Mesodermal cell (in vitro differentiated cells): ENCODE measurements around the gene KIF25.

Experiments
- H3K27ac ChIP-seq: 2 replicates; pipeline ENCODE4 v1.7.0; 2013; ENCODE audit warnings: mild to moderate bottlenecking, low read depth, low read length, moderate library complexity; ENCODE audit not compliant: severe bottlenecking
- H3K36me3 ChIP-seq: 2 replicates; pipeline ENCODE4 v1.7.1; 2013; ENCODE audit warnings: mild to moderate bottlenecking, low read length, moderate library complexity; ENCODE audit not compliant: control insufficient read depth, insufficient read depth
- H3K4me1 ChIP-seq: one replicate; pipeline ENCODE4 v1.7.1; 2013; ENCODE audit warnings: mild to moderate bottlenecking, low read length; ENCODE audit not compliant: insufficient read depth, control insufficient read depth, poor library complexity, severe bottlenecking
- H3K4me3 ChIP-seq: 2 replicates; pipeline ENCODE4 v1.7.0; 2013; ENCODE audit warnings: low read length, control low read depth, mild to moderate bottlenecking; ENCODE audit not compliant: insufficient read depth, poor library complexity, severe bottlenecking; ENCODE audit errors: extremely low read depth
- H3K9me3 ChIP-seq: 2 replicates; pipeline ENCODE4 v1.7.1; 2013; ENCODE audit warnings: mild to moderate bottlenecking, low read length, moderate library complexity; ENCODE audit not compliant: control insufficient read depth
- WGBS, 2 experiments: methylation state at CpG; one replicate each; pipeline ENCODE4 v1.1.5; 2013; ENCODE audit warnings: missing lambda C conversion rate in 2 of 2; ENCODE audit not compliant: insufficient coverage in 2 of 2; 5-methylcytosine and 5-hydroxymethylcytosine counted together

Gene KIF25

DNA sequence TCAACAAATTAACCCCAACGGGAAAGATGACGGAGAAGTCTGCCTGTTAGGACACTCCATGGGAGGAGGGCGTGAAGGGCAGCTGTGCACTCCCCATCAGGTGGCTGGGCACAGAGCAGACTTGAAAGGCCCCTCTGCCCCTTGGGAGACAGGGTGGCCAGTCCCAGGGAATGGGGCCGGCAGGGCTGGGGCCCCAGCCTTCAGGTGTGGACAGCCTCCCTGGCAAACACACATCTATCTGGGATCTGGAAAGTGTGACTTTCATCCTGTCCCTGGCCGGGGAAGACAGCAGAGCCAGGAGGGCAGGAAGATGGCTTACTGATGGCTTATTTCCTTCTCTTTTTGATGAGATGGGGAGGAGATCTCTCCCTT lies 86.0 kb downstream of the KIF25 start:
- H3K4me3 ChIP-seq, result no peak overlapping the region
- WGBS, 2 experiments, result 77 to 89% methylated on average over 3 to 4 of the region's 5 CpGs
- H3K27ac ChIP-seq, result no peak overlapping the region
- H3K9me3 ChIP-seq, result no peaks in the 10 kb centered on the region
- no peaks in the 10 kb centered on the region for H3K36me3 ChIP-seq
- peaks cover 6% of the 10 kb centered on the region for H3K4me1 ChIP-seq

- H3K27ac ChIP-seq, result no peak overlapping the region
- peaks cover 15% of the 10 kb centered on the region for H3K4me1 ChIP-seq
- WGBS, 2 experiments, result 75 to 87% methylated on average over 15 to 17 of the region's 19 CpGs
- no peak overlapping the region for H3K4me3 ChIP-seq
- H3K9me3 ChIP-seq, result no peaks in the 10 kb centered on the region
- H3K36me3 ChIP-seq, result no peaks in the 10 kb centered on the region
These were observed 87.1 kb downstream of the KIF25 start for GRCh38 chr6:168084465-168085160.

- no peak overlapping the region for H3K4me3 ChIP-seq
- H3K9me3 ChIP-seq, result no peaks in the 10 kb centered on the region
- H3K27ac ChIP-seq, result no peak overlapping the region
- no peaks in the 10 kb centered on the region for H3K36me3 ChIP-seq
- peaks cover 15% of the 10 kb centered on the region for H3K4me1 ChIP-seq
- WGBS, 2 experiments, result 95 to 97% methylated on average over 8 to 10 of the region's 10 CpGs
These were observed 88.6 kb downstream of the KIF25 start for GRCh38 chr6:168086066-168086465.

DNA sequence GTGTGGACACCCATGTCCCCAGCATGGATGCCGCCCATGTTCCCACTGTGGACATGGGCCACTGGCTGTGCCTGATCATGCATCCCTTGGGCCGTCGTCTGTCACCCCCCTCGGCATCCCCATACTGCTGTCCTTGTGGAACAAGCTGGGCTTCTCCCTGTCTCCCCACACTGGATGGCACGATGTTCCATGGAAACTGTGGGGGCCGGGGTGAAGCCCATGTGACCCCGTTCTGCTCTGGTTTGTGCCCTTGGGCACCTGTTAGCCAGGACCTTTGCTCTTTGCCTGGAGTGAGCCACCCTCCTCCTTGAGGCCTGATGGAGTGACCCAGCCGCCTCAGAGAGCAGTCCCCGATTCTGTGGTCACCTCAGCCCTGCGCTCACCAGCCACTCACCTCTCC lies 89.1 kb downstream of the KIF25 start:
- no peak overlapping the region for H3K27ac ChIP-seq
- 94 to 95% methylated on average over 9 to 10 of the region's 10 CpGs for WGBS, 2 experiments
- H3K9me3 ChIP-seq, result no peaks in the 10 kb centered on the region
- no peaks in the 10 kb centered on the region for H3K36me3 ChIP-seq
- H3K4me3 ChIP-seq, result no peak overlapping the region
- peaks cover 15% of the 10 kb centered on the region for H3K4me1 ChIP-seq

DNA sequence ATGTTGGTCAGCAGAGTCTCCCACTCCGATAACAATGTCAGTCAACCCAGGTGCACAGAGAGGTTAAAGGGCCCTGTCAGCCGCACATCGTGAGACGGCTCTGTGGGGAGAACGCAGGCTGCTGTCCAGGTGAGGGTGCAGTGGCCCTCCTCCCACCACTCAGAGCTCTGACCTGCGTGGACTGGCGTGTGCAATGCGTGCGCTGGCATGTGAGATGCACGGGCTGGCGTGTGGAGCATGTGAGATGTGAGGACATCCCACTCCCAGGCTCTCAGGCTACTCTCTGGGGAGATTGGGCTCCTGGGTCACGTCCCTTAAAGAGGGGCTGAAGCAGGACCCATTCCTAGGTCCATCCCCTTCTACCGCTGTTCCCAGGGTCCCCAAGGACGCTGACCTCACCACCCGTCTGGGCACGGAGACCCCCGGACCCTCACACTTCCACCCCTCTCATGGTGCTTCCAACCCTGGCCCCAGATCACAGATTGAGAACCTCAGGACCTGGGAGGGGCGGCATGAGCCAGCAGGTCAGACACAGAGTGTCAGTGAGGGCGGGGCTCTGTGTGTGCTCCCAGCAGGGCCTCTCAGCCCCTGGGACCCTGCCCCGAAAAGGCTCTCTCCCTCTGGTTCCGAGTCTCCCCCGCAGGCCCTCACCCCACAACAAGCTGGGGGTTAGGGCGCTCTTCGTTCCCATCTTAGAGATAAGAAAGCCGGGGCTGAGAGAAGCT lies 90.1 kb downstream of the KIF25 start:
- H3K27ac ChIP-seq, result peak overlapping the region; percentile 25
- peaks cover 15% of the 10 kb centered on the region for H3K4me1 ChIP-seq
- no peaks in the 10 kb centered on the region for H3K9me3 ChIP-seq
- H3K4me3 ChIP-seq, result no peak overlapping the region
- WGBS, 2 experiments, result 90 to 93% methylated on average over 18 of the region's 25 CpGs
- H3K36me3 ChIP-seq, result no peaks in the 10 kb centered on the region

GRCh38 chr6:168088161-168089053 lies 90.9 kb downstream of the KIF25 start:
- Histone ChIP-seq H3K9me3 (no peaks in the 10 kb centered on the region), H3K4me3 (no peak overlapping the region), H3K27ac (peak overlapping the region; percentile 25), H3K4me1 (peaks cover 15% of the 10 kb centered on the region), H3K36me3 (no peaks in the 10 kb centered on the region)
- WGBS, 2 experiments, result 33 to 49% methylated on average over 13 to 15 of the region's 20 CpGs

DNA sequence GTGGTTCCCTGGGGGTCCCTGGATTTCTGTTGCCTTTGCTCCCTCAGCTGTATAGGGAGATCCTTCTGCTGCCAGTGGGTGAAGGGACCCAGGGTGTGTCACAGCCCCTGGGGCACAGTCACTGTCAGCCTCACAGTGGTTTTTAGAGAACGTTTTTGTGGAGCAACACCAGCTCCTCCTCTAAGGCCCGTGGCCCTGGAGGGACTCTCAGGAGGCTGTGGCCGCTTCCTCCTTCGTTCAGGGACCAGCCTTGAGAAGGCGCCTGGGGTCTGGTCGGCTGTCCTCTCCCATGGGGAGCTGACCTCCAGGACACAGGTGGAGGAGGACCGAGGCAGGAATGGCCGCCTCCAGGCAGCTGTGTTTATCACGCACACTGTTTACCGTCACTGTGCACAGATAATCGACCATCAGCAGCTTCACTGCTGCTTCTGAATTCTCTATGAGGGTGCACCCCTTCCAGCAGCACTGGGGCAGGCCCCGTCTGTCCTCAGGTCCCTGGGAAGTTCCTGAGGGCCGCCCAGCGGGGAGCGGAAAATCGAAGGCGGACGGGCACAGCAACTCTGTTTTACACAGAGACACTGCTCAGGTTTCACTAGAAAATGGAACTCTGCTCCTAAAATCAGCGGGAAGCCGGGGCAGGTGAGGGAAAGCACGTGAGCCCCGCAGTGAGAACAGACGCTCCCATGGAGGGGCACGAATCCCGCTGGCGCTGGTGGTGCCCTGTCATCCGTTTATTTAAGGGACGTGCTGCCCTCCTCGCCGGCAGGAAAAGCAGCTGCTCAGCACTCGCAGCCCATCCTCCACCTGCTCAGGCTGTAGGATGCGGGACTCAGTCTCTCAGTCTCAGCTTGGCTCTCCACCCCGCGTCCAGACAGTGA lies 92.0 kb downstream of the KIF25 start:
- no peak overlapping the region for H3K27ac ChIP-seq
- H3K4me1 ChIP-seq, result peaks cover 15% of the 10 kb centered on the region
- no peaks in the 10 kb centered on the region for H3K36me3 ChIP-seq
- no peaks in the 10 kb centered on the region for H3K9me3 ChIP-seq
- 79 to 81% methylated on average over 33 to 34 of the region's 34 CpGs for WGBS, 2 experiments
- no peak overlapping the region for H3K4me3 ChIP-seq

- Histone ChIP-seq H3K27ac (no peak overlapping the region), H3K4me1 (peaks cover 15% of the 10 kb centered on the region), H3K4me3 (no peak overlapping the region), H3K9me3 (no peaks in the 10 kb centered on the region), H3K36me3 (no peaks in the 10 kb centered on the region)
- WGBS, 2 experiments, result 92 to 93% methylated on average over 12 to 16 of the region's 16 CpGs
These were observed 92.7 kb downstream of the KIF25 start for GRCh38 chr6:168090064-168090690.

GRCh38 chr6:168090706-168091105 lies 93.2 kb downstream of the KIF25 start:
- no peak overlapping the region for H3K27ac ChIP-seq
- WGBS, 2 experiments, result 91 to 95% methylated on average over 12 to 13 of the region's 17 CpGs
- H3K9me3 ChIP-seq, result no peaks in the 10 kb centered on the region
- peaks cover 15% of the 10 kb centered on the region for H3K4me1 ChIP-seq
- H3K4me3 ChIP-seq, result no peak overlapping the region
- H3K36me3 ChIP-seq, result no peaks in the 10 kb centered on the region
